HepG2 (cell line): ENCODE data around the gene SNX9. TPM values are rescaled to one million over a fixed set of nuclear protein-coding genes. Genes with fewer than 3 reads are reported as not detected.
A peak's percentile ranks its signal among the peaks of the same experiment; 100 is the strongest.

Source experiments
- ATAC-seq: fragments of 200-7000 bp; cut with Tn5 transposase; 3 replicates; pipeline ENCODE4 v1.9.1; 2020; ENCODE audit warnings: mild to moderate bottlenecking, moderate library complexity
- BruUV-seq: library from RNA; stranded (reverse); fragments of 400-500 nt; replicated peaks from 2 replicates; lab custom pipeline; 2021; lab: Mats Ljungman, UMichigan
- CTCF ChIA-PET: fragments of 300-600 bp; formaldehyde crosslinking; extraction: SDS; loops from one replicate; lab custom pipeline; 2021; ENCODE audit warnings: low total read pairs, inconsistent platforms, low intra/inter-chr PET ratio; lab: Yijun Ruan, JAX
- POLR2A ChIA-PET: fragments of 350-600 bp; sonication (Branson Sonifier 250); formaldehyde crosslinking; loops from one replicate; lab custom pipeline; 2020; ENCODE audit warnings: antibody characterized with exemption, inconsistent platforms; lab: Yijun Ruan, JAX
- DNase-seq: peaks from one replicate; pipeline ENCODE4 v3.0.0-alpha.2; 2015; ENCODE audit warnings: low spot score
- FAIRE-seq: peaks from 3 replicates; lab custom pipeline; 2011; peaks lifted over from hg19 to GRCh38; lab: Jason Lieb, UNC
- H2AFZ ChIP-seq: one replicate; pipeline ENCODE4 v1.6.1; 2011; ENCODE audit warnings: low read length, inconsistent platforms
- H3K27ac ChIP-seq: fragments of 300-600 bp; 3 replicates; pipeline ENCODE4 v1.8.0; 2011; ENCODE audit warnings: mixed run types, mild to moderate bottlenecking, mixed read lengths, low read length, inconsistent platforms; ENCODE audit not compliant: insufficient read depth; ENCODE audit errors: extremely low read length
- H3K27me3 ChIP-seq, 2 experiments: fragments of 200-600 bp in 1 of 2; 2 replicates in 1 of 2; 3 replicates in 1 of 2; pipeline versions ENCODE4 v1.6.0 to v1.8.0; 2011; ENCODE audit warnings: low read length in 2 of 2, mild to moderate bottlenecking in 2 of 2, moderate library complexity in 2 of 2, inconsistent platforms in 1 of 2; ENCODE audit not compliant: insufficient read depth in 2 of 2, control insufficient read depth in 1 of 2
- H3K36me3 ChIP-seq, 2 experiments: fragments of 200-600 bp in 1 of 2; replicated peaks in 1 of 2; 2 replicates in 1 of 2; 3 replicates in 1 of 2; pipeline versions ENCODE4 v1.5.1 to v1.8.0; 2011; ENCODE audit warnings: low read length in 2 of 2, inconsistent platforms in 1 of 2; ENCODE audit not compliant: insufficient read depth in 2 of 2, control insufficient read depth in 1 of 2
- H3K4me1 ChIP-seq: 2 replicates; pipeline ENCODE4 v1.5.1; 2012; ENCODE audit warnings: low read length, inconsistent platforms; ENCODE audit not compliant: insufficient read depth
- H3K4me2 ChIP-seq: 2 replicates; pipeline ENCODE4 v1.6.0; 2011; ENCODE audit warnings: low read depth, low read length, inconsistent platforms
- H3K4me3 ChIP-seq, 3 experiments: fragments of 200-600 bp in 1 of 3; sonication (generic), shearing (Covaris generic) in 1 of 3; replicated peaks in 1 of 3; 2 replicates each; pipeline ENCODE4 v1.5.1; 2011 to 2016; ENCODE audit warnings: low read length in 3 of 3, inconsistent platforms in 2 of 3, low read depth in 2 of 3, mild to moderate bottlenecking in 2 of 3, control low read depth in 1 of 3, mixed read lengths in 1 of 3; ENCODE audit not compliant: insufficient read depth in 1 of 3
- H3K79me2 ChIP-seq: one replicate; pipeline ENCODE4 v1.6.1; 2011; ENCODE audit warnings: low read length, inconsistent platforms; ENCODE audit not compliant: insufficient read depth
- H3K9ac ChIP-seq: 2 replicates; pipeline ENCODE4 v1.6.0; 2011; ENCODE audit warnings: mild to moderate bottlenecking, low read depth, low read length, inconsistent platforms; ENCODE audit not compliant: insufficient read depth
- H3K9me3 ChIP-seq: 2 replicates; pipeline ENCODE4 v1.5.1; 2012; ENCODE audit warnings: mild to moderate bottlenecking, low read length
- H4K20me1 ChIP-seq: 2 replicates; pipeline ENCODE4 v1.6.0; 2011; ENCODE audit warnings: inconsistent platforms, mild to moderate bottlenecking, low read length, moderate library complexity; ENCODE audit not compliant: insufficient read depth
- RFX1 ChIP-seq: fragments of 450-650 bp; IDR thresholded peaks from 2 replicates; pipeline ENCODE4 v1.6.1; 2017
- ZNF235 ChIP-seq: sonication (generic); formaldehyde crosslinking; IDR thresholded peaks from 2 replicates; pipeline ENCODE4 v1.8.1; 2023; ENCODE audit warnings: mild to moderate bottlenecking, missing genetic modification reagents, borderline replicate concordance
- ZSCAN30 ChIP-seq: sonication (generic); formaldehyde crosslinking; IDR thresholded peaks from 2 replicates; pipeline ENCODE4 v1.5.0; 2020; ENCODE audit warnings: mild to moderate bottlenecking, missing genetic modification reagents
- WGBS: methylation state at CpG from one replicate; pipeline ENCODE4 v1.1.6; 2017; ENCODE audit warnings: low lambda C conversion rate; 5-methylcytosine and 5-hydroxymethylcytosine counted together
- in situ Hi-C: cut with HindIII; loops from 2 replicates; pipeline ENCODE4 v1.10.0; 2017; ENCODE audit warnings: low pct_unique_long_range_greater_than_20kb; ENCODE audit not compliant: extremely low pct_ligation_motif_present
- intact Hi-C: fragments of 100-400 bp; cut with micrococcal nuclease; formaldehyde crosslinking; loops from one replicate; pipeline ENCODE4 v1.10.0; 2022; ENCODE audit not compliant: unreplicated experiment
- polyA plus RNA-seq, 8 experiments: library from polyadenylated mRNA; depleted of rRNA in 3 of 8; stranded (reverse) in 7 of 8; unstranded in 1 of 8; fragments of >200 nt; fragmentation: Illumina TruSeq in 4 of 8; extraction: Trizol in 4 of 8; gene quantifications; 2 replicates each; pipeline versions ENCODE4 v1.2.1 to v1.2.3, GENCODE V29; 2011 to 2016; ENCODE audit warnings: low read depth in 4 of 8, missing spikeins in 1 of 8, mixed read lengths in 1 of 8; ENCODE audit not compliant: insufficient read depth in 1 of 8
- total RNA-seq, 5 experiments: library from RNA; depleted of rRNA; stranded (reverse); fragments of >200 nt; fragmentation: Illumina TruSeq; extraction: Trizol; gene quantifications; 2 replicates each; pipeline ENCODE4 v1.2.3, GENCODE V29; 2016; ENCODE audit warnings: low read depth in 1 of 5
- TF ChIP-seq, protein P1 (sequence below): sonication (generic); formaldehyde crosslinking; IDR thresholded peaks from 2 replicates; pipeline ENCODE4 v1.4.0; 2020; ENCODE audit warnings: missing genetic modification reagents
- TF ChIP-seq, protein P2 (sequence below), 2 experiments: sonication (generic) in 1 of 2; formaldehyde crosslinking in 1 of 2; IDR thresholded peaks; 2 replicates each; pipeline versions ENCODE4 v1.4.0 to v1.6.1; 2016 to 2020; ENCODE audit warnings: borderline replicate concordance in 1 of 2, low read depth in 1 of 2, mild to moderate bottlenecking in 1 of 2, missing genetic modification reagents in 1 of 2

SNX9 gene
- total and polyA plus RNA-seq, 2 of the 13 experiments (the other 11 are each of a cell fraction or from before 2014, with no cell fraction given) = 21.9 to 36.0 TPM

DNA sequence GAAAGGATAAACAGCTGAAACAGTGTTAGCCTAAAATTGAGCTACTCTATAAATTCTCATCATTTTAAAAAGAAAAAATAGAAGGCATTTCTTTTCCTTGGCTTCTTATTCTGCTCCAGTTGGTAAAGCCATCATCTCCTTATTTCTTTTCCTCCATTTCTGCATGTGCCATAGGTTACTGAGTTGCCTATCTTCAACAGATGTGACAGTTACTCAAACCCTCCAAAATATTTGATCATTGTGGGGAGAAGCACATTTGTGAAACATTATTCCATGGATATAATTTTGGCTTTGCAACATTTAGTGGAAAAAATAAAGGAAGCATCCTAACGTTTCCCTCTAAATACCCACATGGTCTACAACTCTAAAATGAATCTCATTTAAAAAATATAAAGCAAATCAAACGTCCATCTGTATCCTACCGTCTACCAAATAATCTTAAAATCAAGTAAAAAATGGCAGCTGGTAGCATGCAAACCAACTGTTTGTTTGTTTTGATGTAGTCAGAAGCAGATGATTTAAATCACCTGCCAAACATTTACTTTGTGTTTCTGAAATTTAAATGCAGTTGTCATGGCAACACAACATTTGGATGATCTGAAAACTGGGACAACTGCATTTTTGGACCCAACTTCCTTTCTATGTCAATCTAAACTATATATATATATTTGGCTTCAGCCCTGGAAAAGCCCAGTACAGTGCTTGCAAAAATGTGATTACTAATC lies 16.8 kb upstream of the SNX9 start (continued):
- TF ChIP-seq, protein P1, sequence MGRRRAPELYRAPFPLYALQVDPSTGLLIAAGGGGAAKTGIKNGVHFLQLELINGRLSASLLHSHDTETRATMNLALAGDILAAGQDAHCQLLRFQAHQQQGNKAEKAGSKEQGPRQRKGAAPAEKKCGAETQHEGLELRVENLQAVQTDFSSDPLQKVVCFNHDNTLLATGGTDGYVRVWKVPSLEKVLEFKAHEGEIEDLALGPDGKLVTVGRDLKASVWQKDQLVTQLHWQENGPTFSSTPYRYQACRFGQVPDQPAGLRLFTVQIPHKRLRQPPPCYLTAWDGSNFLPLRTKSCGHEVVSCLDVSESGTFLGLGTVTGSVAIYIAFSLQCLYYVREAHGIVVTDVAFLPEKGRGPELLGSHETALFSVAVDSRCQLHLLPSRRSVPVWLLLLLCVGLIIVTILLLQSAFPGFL (CRISPR knock-in tag) = no peak
- peak; percentile 59; the same call in 1 of the 2 replicates for TF ChIP-seq RFX1
- TF ChIP-seq ZSCAN30 (CRISPR knock-in tag) = no peak

DNA sequence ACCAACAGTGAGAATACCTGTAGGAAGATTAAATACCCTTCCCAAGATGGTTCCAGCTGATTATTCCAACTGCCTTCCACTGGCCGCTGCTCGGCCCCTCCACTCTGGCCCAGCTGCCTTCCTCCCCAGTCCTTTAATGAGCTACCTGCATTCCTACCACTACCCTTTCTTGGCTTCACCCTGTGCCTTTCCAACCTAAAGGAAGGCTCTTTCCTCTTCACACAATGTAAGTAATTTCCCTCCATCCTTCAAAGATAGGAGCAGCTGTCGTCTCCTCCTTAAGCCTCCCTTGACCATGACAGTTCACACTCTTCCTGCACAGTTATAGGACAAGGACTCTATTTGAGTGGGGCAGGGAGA lies 16.2 kb upstream of the SNX9 start:
- 0 out of 2 replicates have a peak, but pooled peaks cover 3% of the 10 kb centered on the region for H3K9me3 ChIP-seq
- no peaks in the 10 kb centered on the region for H4K20me1 ChIP-seq
- H3K79me2 ChIP-seq = no peaks in the 10 kb centered on the region
- ATAC-seq (peak; percentile 29; the same call in 1 of the 3 replicates), DNase-seq (no peak), FAIRE-seq (no peak)
- no peak overlapping the region for H3K27ac ChIP-seq
- H3K4me3 ChIP-seq = no peak overlapping the region
- H2AFZ ChIP-seq = no peak overlapping the region
- no peak overlapping the region for H3K4me2 ChIP-seq
- WGBS = 37% methylated on average over 3 of the region's 3 CpGs
- H3K9ac ChIP-seq = no peak overlapping the region
- in situ Hi-C loops (no loop called here), intact Hi-C loops (no loop called here)
- POLR2A ChIA-PET = no interaction called here
- H3K4me1 ChIP-seq = no peaks in the 10 kb centered on the region
- no peaks in the 10 kb centered on the region for H3K36me3 ChIP-seq
- CTCF ChIA-PET = no interaction called here
- TF ChIP-seq ZNF235 = no peak
- TF ChIP-seq, protein P2, sequence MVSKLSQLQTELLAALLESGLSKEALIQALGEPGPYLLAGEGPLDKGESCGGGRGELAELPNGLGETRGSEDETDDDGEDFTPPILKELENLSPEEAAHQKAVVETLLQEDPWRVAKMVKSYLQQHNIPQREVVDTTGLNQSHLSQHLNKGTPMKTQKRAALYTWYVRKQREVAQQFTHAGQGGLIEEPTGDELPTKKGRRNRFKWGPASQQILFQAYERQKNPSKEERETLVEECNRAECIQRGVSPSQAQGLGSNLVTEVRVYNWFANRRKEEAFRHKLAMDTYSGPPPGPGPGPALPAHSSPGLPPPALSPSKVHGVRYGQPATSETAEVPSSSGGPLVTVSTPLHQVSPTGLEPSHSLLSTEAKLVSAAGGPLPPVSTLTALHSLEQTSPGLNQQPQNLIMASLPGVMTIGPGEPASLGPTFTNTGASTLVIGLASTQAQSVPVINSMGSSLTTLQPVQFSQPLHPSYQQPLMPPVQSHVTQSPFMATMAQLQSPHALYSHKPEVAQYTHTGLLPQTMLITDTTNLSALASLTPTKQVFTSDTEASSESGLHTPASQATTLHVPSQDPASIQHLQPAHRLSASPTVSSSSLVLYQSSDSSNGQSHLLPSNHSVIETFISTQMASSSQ (IDR thresholded peaks at IDR 0.05; ENCODE audit: low read depth) = no peak
- TF ChIP-seq, protein P2 (CRISPR knock-in tag; IDR thresholded peaks at IDR 0.05; ENCODE audit: borderline replicate concordance) = no peak
- H3K27me3 ChIP-seq = peaks cover 0 to 5% of the 10 kb centered on the region in 2 experiments; a peak in 2 of 5 replicates
- no TSS peak for BruUV-seq
